ENCODE measurements around the gene NOTCH4.
A peak's percentile ranks its signal among the peaks of the same experiment; 100 is the strongest.

NOTCH4 gene

DNA sequence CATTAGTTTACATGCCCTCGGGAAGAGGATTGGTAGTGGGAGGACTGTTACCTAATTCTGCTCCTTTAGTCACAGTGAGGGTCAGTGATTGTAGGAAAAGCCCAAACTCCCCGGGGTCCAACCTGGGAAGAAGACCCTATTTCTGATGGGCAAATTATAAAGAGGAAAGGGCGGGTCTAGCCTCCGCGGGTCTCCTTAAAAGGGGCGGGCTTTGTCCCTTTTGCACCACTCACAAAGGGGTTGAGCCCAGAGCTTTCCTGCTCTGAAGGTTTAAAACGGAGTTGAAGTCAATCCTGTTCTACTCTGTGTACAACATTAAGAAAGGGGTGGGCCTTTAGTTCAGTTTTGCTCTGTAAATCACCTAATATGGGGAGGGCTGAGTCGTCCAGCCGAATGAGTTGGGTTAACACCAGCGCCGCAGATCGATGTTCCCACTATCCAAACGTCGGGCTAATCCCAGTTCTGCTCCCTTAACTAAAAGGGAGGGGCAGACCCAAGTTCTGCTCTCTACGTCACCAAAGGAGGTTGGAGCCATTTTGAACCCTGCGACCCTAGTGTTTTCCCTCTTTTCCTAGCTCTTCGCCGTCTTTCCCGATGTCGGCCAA lies 46.6 kb downstream of the NOTCH4 start:
- Histone ChIP-seq H3K27ac (ENCODE audit: low read length) (peak overlapping the region; percentile 99), H3K4me1 (ENCODE audit: control insufficient read depth in 1 of 2, insufficient read depth in 2 of 2, low read length in 2 of 2) (peaks cover 35 to 51% of the 10 kb centered on the region in 2 donors), H3K27me3 (ENCODE audit: low read depth, low read length) (no peaks in the 10 kb centered on the region), H3K9me3 (ENCODE audit: control insufficient read depth in 1 of 2, low read length in 2 of 2) (no peaks in the 10 kb centered on the region), H3K4me3 (ENCODE audit: low read depth in 1 of 2, low read length in 2 of 2) (peak overlapping the region; percentile 80 to 84), H3K36me3 (ENCODE audit: control insufficient read depth in 1 of 2, insufficient read depth in 2 of 2, low read length in 2 of 2) (peaks cover 12 to 19% of the 10 kb centered on the region in 2 donors)

DNA sequence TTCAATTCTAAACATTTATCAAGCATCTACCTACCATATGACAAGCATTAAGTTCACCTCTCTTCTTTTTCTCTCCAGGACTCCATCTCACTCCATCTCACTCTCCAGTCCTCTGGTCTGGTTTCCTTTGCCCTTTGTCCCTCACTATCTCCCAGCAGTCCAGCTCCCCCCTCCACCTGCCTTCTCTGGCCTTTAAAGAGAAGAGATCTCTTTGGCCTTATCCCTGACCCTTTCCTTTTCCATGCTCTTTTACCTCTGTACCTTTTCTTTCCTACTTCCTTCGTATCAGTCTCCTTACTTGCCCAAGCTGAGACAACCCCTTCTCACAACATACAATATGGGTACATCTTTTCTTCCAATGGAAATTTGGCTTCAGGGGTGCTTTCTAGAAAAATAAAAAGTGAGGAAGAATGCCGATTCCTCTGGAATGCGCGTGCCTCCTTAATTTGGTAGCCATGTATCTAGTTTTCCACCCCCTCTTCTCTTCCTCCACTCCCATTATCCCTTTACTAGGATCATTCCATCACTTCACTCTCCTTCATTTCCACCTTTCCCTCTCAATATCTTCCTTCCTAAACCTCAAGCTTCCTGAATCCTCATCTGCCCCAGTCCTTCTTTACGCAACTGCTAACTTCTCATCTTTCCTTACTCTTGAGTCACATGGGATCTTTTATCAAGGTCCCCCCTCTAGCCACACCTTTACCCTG lies 47.2 kb downstream of the NOTCH4 start:
- Histone ChIP-seq H3K27ac (ENCODE audit: low read length) (peak overlapping the region; percentile 99), H3K4me3 (ENCODE audit: low read depth in 1 of 2, low read length in 2 of 2) (peak overlapping the region; percentile 80 to 84), H3K27me3 (ENCODE audit: low read depth, low read length) (no peaks in the 10 kb centered on the region), H3K36me3 (ENCODE audit: control insufficient read depth in 1 of 2, insufficient read depth in 2 of 2, low read length in 2 of 2) (peaks cover 10 to 17% of the 10 kb centered on the region in 2 donors), H3K4me1 (ENCODE audit: control insufficient read depth in 1 of 2, insufficient read depth in 2 of 2, low read length in 2 of 2) (peaks cover 35 to 48% of the 10 kb centered on the region in 2 donors), H3K9me3 (ENCODE audit: control insufficient read depth in 1 of 2, low read length in 2 of 2) (no peaks in the 10 kb centered on the region)

DNA sequence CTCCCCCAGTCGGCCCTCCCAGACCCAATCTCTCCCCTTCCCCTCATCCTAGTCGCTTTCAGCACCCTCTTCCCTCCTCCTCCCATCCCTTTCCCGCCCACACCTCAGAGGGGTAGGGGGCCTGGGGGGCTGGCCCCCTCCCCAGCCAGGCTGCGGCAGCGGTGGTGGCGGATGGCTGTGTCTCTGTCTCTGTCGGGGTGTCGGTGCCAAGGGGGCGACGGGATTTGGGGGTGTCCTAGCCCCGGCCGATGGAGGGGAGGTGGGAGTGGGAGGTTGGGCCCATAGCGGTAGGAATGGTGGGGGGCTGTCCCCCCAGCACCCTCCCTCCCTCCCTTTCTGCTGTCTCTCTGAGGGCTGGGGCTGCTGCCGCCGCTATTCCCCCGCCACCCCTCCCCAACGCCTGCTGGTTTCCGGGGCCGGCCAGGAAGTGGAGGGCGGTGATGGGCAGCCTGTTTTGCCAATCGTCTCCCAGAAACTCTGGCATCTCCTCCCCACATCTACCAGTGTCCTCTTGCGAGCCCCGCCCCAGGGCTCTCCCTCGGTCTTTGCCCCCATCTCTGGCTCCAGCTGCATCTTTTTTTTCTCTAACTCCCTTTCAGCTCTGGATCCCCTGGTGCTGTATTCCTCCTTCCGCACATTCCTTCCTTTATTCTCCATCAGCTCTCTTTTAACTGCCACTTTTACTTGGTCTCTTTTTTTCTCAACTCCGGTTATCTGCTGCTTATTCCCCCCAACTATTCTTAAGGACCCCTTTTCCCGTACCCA lies 48.0 kb downstream of the NOTCH4 start, which contains the start of gene AGPAT1:
AGPAT1 (minus strand) TSS at position 374 of the 765 bp plus-strand sequence. CDS start 4,588 bp downstream, outside the sequence.
- Histone ChIP-seq H3K36me3 (ENCODE audit: control insufficient read depth in 1 of 2, insufficient read depth in 2 of 2, low read length in 2 of 2) (peaks cover 7 to 14% of the 10 kb centered on the region in 2 donors), H3K4me1 (ENCODE audit: control insufficient read depth in 1 of 2, insufficient read depth in 2 of 2, low read length in 2 of 2) (peaks cover 35 to 48% of the 10 kb centered on the region in 2 donors), H3K4me3 (ENCODE audit: low read depth in 1 of 2, low read length in 2 of 2) (peak within 1 kb of the TSS; percentile 80 to 84), H3K27ac (ENCODE audit: low read length) (peak within 1 kb of the TSS; percentile 99), H3K9me3 (ENCODE audit: control insufficient read depth in 1 of 2, low read length in 2 of 2) (no peaks in the 10 kb centered on the region), H3K27me3 (ENCODE audit: low read depth, low read length) (no peaks in the 10 kb centered on the region)

DNA sequence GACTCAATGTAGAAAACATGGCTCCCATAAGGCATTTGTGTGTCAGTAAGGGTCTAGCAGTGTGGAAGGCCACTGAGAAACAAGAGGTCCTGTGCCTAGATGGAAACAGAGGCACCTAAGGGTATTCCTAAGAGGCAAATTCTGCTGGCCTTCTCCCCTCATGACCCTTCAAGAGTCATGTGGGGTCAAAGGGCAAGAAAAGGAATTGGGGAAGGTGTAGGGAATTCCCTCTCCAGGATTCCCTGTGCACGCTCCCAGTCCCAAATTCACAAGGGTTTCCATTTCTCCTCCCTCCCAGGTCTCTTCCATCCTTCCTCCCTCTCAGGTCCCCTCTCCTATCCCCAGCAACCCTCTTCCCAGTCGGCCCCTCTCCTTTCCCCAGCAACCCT lies 48.6 kb downstream of the NOTCH4 start:
- peak overlapping the region; percentile 80 to 84 for H3K4me3 ChIP-seq (ENCODE audit: low read depth in 1 of 2, low read length in 2 of 2)
- H3K27ac ChIP-seq (ENCODE audit: low read length): peak overlapping the region; percentile 82
- no peaks in the 10 kb centered on the region for H3K27me3 ChIP-seq (ENCODE audit: low read depth, low read length)
- peaks cover 6 to 16% of the 10 kb centered on the region in 2 donors for H3K36me3 ChIP-seq (ENCODE audit: control insufficient read depth in 1 of 2, insufficient read depth in 2 of 2, low read length in 2 of 2)
- peaks cover 35 to 48% of the 10 kb centered on the region in 2 donors for H3K4me1 ChIP-seq (ENCODE audit: control insufficient read depth in 1 of 2, insufficient read depth in 2 of 2, low read length in 2 of 2)
- H3K9me3 ChIP-seq (ENCODE audit: control insufficient read depth in 1 of 2, low read length in 2 of 2): no peaks in the 10 kb centered on the region

DNA sequence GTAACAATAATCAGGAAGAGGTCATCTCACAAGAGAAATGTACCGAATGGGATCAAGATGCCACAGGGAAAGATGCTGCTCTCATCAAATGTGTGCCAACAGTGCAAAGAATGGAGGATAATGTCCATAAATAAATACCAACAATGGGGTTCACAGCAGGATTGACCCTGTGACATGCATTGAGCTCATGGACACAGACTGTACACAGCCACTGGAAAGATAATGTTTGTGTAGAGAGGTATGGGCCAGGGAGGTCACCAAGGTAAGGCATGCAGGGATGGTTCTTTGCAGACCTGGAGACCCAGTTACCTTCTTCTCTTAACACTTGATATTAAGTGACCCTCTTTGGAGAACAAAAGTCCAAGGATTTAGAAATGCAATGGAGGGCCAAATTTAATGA lies 49.5 kb downstream of the NOTCH4 start:
- Histone ChIP-seq H3K4me1 (ENCODE audit: control insufficient read depth in 1 of 2, insufficient read depth in 2 of 2, low read length in 2 of 2) (peaks cover 28 to 40% of the 10 kb centered on the region in 2 donors), H3K27ac (ENCODE audit: low read length) (no peak overlapping the region), H3K9me3 (ENCODE audit: control insufficient read depth in 1 of 2, low read length in 2 of 2) (no peaks in the 10 kb centered on the region), H3K4me3 (ENCODE audit: low read depth in 1 of 2, low read length in 2 of 2) (no peak overlapping the region), H3K27me3 (ENCODE audit: low read depth, low read length) (no peaks in the 10 kb centered on the region), H3K36me3 (ENCODE audit: control insufficient read depth in 1 of 2, insufficient read depth in 2 of 2, low read length in 2 of 2) (peaks cover 15 to 22% of the 10 kb centered on the region in 2 donors)

DNA sequence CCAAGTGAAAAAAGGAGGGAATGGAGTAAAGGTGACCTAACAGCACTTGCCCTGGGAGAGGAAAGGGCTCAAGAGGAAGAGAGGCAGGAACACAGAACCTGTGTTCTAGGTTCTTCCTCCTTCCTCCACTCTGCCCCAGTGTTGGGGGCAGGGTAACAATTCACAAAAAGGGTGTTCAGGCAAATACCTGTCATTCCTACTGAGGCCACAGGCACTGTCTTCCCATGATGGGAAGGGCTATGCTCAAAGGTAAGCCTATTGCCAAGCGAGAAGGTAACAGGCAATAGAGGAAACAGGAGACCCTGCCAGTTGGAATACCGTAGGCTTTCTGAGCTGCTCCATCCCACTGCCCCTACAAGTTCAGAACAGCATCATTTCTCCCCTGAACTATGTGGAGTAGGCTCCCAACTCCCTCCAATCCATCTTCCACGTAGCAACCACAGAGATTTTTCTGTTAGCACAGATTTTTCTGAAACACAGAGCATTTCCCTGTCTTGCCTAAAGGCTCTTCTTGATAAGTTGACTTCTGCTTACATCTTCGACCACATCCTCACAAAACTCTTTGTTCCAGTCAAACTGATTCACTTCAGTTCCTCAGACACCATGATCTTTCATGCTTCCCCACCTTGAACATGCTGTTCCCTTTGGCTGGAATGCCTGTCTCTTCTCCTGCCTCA lies 50.7 kb downstream of the NOTCH4 start:
- Histone ChIP-seq H3K4me3 (ENCODE audit: low read depth in 1 of 2, low read length in 2 of 2) (no peak overlapping the region), H3K36me3 (ENCODE audit: control insufficient read depth in 1 of 2, insufficient read depth in 2 of 2, low read length in 2 of 2) (peaks cover 25 to 34% of the 10 kb centered on the region in 2 donors), H3K4me1 (ENCODE audit: control insufficient read depth in 1 of 2, insufficient read depth in 2 of 2, low read length in 2 of 2) (peaks cover 21 to 34% of the 10 kb centered on the region in 2 donors), H3K27me3 (ENCODE audit: low read depth, low read length) (no peaks in the 10 kb centered on the region), H3K9me3 (ENCODE audit: control insufficient read depth in 1 of 2, low read length in 2 of 2) (no peaks in the 10 kb centered on the region), H3K27ac (ENCODE audit: low read length) (no peak overlapping the region)

DNA sequence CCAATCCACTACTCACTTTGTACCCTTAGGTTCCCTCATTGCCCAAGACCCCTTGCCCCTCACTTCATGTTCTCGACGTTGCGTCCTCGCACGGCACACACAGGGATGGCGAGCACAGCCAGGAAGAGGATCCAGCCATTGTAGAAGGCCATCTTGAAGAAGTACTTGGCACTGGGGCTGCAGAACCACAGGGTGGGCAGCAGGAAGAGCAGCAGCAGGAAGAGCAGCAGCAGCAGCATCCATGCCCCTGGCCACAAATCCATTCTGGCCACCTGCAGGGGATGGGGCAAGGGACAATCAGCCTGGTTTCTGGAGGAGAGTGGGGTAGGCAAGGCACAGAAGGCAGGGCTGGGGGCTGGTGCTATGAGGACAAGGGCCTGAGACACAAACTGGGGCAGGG lies 52.6 kb downstream of the NOTCH4 start:
- Histone ChIP-seq H3K27ac (ENCODE audit: low read length) (no peak overlapping the region), H3K27me3 (ENCODE audit: low read depth, low read length) (no peaks in the 10 kb centered on the region), H3K4me1 (ENCODE audit: control insufficient read depth in 1 of 2, insufficient read depth in 2 of 2, low read length in 2 of 2) (peaks cover 10 to 32% of the 10 kb centered on the region in 2 donors), H3K4me3 (ENCODE audit: low read depth in 1 of 2, low read length in 2 of 2) (no peak overlapping the region), H3K36me3 (ENCODE audit: control insufficient read depth in 1 of 2, insufficient read depth in 2 of 2, low read length in 2 of 2) (peaks cover 33 to 49% of the 10 kb centered on the region in 2 donors), H3K9me3 (ENCODE audit: control insufficient read depth in 1 of 2, low read length in 2 of 2) (no peaks in the 10 kb centered on the region)

DNA sequence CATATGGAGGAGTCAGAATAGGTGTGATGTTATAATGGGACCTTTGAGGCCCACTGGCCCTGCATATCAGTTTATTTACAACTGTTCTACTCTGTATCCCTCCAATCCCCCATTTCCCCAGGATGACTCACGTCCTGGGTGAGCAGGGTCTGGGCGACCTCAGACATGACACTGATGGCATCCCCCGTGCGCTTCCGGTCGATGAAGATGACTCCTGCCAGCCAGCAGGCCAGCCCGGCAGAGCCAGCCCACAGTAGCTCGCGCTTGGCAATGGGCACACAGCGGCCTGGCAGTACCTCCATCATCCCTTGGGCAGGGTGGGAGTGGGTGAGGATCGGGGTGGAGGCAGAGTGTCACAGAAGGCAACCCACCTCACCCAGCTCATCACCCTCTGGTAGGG lies 53.6 kb downstream of the NOTCH4 start:
- no peak overlapping the region for H3K4me3 ChIP-seq (ENCODE audit: low read depth in 1 of 2, low read length in 2 of 2)
- H3K36me3 ChIP-seq (ENCODE audit: control insufficient read depth in 1 of 2, insufficient read depth in 2 of 2, low read length in 2 of 2): peaks cover 38 to 57% of the 10 kb centered on the region in 2 donors
- peaks cover 6 to 28% of the 10 kb centered on the region in 2 donors for H3K4me1 ChIP-seq (ENCODE audit: control insufficient read depth in 1 of 2, insufficient read depth in 2 of 2, low read length in 2 of 2)
- H3K9me3 ChIP-seq (ENCODE audit: control insufficient read depth in 1 of 2, low read length in 2 of 2): no peaks in the 10 kb centered on the region
- no peak overlapping the region for H3K27ac ChIP-seq (ENCODE audit: low read length)
- H3K27me3 ChIP-seq (ENCODE audit: low read depth, low read length): no peaks in the 10 kb centered on the region

DNA sequence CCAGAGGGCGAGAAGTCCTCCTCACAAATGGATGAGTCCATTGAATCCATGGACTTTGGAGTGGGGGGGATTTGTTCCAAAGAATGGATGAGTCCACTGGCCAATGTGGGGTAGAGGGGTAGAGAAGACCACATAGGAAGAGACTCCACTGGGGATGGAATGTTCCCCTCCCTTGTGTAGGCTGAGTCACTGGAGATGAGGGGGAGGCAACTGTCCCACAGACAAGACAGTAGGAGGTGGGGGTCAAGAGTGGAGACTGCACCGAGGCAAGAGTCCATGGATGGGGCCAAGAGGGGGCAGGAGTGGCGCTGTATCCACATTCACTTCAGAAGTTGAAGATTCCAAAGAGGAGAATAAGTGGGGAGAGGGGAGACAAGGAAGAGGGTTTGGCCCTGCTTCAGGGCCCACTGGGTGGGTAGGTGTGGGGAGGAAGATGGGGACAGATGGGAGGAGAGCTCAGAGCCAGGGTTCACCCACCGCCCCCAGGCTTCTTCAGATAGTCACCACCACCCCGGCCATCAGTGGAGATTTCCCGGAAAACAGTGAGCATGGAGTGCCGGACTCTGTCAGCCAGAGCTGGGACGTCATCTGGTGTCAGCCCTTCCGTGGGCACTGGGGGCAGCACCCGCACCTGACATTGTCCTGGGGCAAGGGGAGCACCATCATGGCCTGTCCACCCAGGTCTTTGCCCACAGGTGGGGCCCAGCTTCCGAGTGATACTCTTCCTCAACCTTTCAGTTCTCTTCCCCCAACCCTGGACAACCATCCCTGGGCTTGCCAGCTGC lies 54.9 kb downstream of the NOTCH4 start:
- peaks cover 0 to 15% of the 10 kb centered on the region in 2 donors for H3K4me1 ChIP-seq (ENCODE audit: control insufficient read depth in 1 of 2, insufficient read depth in 2 of 2, low read length in 2 of 2)
- peaks cover 38 to 57% of the 10 kb centered on the region in 2 donors for H3K36me3 ChIP-seq (ENCODE audit: control insufficient read depth in 1 of 2, insufficient read depth in 2 of 2, low read length in 2 of 2)
- H3K27me3 ChIP-seq (ENCODE audit: low read depth, low read length): no peaks in the 10 kb centered on the region
- peak overlapping the region; percentile 14 for H3K27ac ChIP-seq (ENCODE audit: low read length)
- H3K4me3 ChIP-seq (ENCODE audit: low read depth in 1 of 2, low read length in 2 of 2): no peak overlapping the region
- no peaks in the 10 kb centered on the region for H3K9me3 ChIP-seq (ENCODE audit: control insufficient read depth in 1 of 2, low read length in 2 of 2)

DNA sequence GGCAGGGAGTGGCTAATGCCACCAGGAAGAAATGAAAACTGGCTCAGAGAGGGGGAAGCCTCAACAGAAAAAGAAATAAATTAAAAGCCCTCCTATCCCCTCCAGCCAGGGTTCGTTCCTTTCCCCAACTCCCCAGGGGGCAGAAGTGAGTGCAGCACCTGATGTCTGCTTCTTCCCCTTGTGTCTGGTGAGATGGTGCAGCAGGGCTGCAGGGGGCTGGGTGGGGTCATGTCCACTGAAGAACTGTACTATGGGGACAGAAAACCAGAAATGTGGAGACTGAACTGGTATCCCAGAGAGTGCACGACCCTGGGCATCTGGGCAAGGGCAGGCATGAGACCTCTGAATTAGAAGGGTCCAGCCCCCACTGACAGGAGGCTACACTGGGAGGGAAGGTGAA lies 55.5 kb downstream of the NOTCH4 start:
- H3K4me3 ChIP-seq (ENCODE audit: low read depth in 1 of 2, low read length in 2 of 2): no peak overlapping the region
- peaks cover 0 to 13% of the 10 kb centered on the region in 2 donors for H3K4me1 ChIP-seq (ENCODE audit: control insufficient read depth in 1 of 2, insufficient read depth in 2 of 2, low read length in 2 of 2)
- H3K27me3 ChIP-seq (ENCODE audit: low read depth, low read length): no peaks in the 10 kb centered on the region
- H3K27ac ChIP-seq (ENCODE audit: low read length): peak overlapping the region; percentile 14
- H3K9me3 ChIP-seq (ENCODE audit: control insufficient read depth in 1 of 2, low read length in 2 of 2): no peaks in the 10 kb centered on the region
- H3K36me3 ChIP-seq (ENCODE audit: control insufficient read depth in 1 of 2, insufficient read depth in 2 of 2, low read length in 2 of 2): peaks cover 38 to 57% of the 10 kb centered on the region in 2 donors
